ENCODE results near the gene ZDHHC14. TPM values are rescaled to one million over a fixed set of nuclear protein-coding genes. Genes with fewer than 3 reads are reported as not detected.

ZDHHC14 gene
- total and polyA plus RNA-seq, 4 donors = 12.3 to 46.8 (median 28.1) TPM

DNA sequence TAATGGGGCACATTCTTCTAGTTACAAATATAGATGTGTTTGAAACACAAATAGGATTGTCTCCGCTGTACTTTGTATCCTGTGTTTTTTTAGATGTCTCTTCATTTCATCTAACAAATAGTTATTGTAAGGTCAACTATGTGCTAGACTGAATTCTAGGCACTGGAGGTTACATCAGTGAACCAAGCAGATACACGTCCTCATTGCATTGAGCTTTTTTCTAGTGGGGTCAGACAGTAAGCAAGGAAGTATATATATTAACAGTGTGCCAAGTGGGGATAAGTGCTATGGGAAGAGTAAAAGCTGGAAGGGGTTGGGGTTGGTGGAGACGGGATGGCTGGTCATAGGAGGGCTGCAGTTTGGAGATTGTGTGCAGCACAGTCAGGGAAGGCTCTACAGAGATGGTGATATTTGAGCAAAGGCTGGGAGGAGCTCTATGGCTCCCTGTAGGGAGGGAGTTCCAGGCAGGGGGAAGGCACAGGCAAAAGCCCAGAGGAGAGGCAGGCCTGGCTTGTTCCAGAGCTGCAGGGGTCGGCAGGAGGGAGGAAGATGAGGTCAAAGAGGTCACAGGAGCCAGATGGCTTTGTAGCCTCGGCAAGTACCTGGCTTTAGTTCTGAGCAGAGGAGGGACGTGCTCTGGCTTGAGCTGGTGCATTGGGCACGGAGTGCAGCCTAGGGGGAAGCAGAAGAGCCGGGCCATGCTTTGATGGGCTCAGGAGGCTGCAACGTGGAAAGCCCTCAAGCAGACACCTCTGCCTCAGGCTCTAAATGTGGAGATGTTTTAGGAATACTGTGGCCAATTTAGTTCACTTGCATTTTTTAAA lies 152.3 kb downstream of the ZDHHC14 start:
- no peak overlapping the region for H3K4me3 ChIP-seq (ENCODE audit: low read depth, low read length)
- no peaks in the 10 kb centered on the region for H3K9me3 ChIP-seq (ENCODE audit: control insufficient read depth, insufficient read depth, low read length)
- no peaks in the 10 kb centered on the region for H3K27me3 ChIP-seq (ENCODE audit: control insufficient read depth, insufficient read depth, low read length)
- WGBS (ENCODE audit: insufficient coverage) = 51% methylated on average over 8 of the region's 9 CpGs
- DNase-seq (ENCODE audit: low read depth in 4 of 6, low spot score in 6 of 6) = no peak
- peaks cover 20% of the 10 kb centered on the region for H3K4me1 ChIP-seq (ENCODE audit: control insufficient read depth, insufficient read depth, low read length)
- H3K27ac ChIP-seq (ENCODE audit: low read depth, low read length) = no peak overlapping the region
- no peaks in the 10 kb centered on the region for H3K36me3 ChIP-seq (ENCODE audit: control insufficient read depth, insufficient read depth, low read length)

DNA sequence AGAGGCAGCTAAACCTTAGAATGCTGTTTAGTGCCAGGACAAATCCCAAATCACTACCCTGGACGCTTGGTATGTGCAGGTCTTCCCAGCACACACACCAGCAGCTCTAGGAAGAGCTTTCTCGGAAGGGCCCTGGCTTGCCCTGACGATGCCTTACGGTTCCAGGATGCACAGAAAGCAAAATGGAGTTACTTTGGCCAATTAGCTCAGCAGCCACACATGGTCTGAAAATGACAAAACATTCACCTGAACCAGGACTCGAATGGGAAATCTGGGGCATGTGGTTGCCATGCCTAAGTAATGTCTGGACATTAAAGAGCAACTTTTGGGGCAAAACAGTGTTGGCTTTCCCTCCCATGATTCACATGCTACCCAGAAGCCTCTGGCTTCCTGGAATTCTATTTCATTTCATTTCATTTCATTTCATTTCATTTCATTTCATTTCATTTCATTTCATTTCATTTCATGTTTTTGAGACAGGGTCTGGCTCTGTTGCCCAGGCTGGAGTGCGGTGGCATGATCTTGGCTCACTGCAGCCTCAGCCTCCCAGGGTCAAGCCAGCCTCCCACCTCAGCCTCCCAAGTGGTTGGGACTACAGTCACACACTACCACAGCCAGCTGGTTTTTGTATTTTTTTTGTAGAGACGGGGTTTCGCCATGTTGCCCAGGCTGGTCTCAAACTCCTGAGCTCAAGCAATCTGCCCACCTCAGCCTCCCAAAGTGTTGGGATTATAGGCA lies 153.3 kb downstream of the ZDHHC14 start:
- WGBS (ENCODE audit: insufficient coverage) = 95% methylated on average over 4 of the region's 8 CpGs

GRCh38 chr6:157534977-157535339 lies 154.0 kb downstream of the ZDHHC14 start:
- H3K4me3 ChIP-seq (ENCODE audit: low read depth, low read length) = no peak overlapping the region
- no peak overlapping the region for H3K27ac ChIP-seq (ENCODE audit: low read depth, low read length)
- peaks cover 33% of the 10 kb centered on the region for H3K4me1 ChIP-seq (ENCODE audit: control insufficient read depth, insufficient read depth, low read length)
- no peaks in the 10 kb centered on the region for H3K27me3 ChIP-seq (ENCODE audit: control insufficient read depth, insufficient read depth, low read length)
- 85% methylated on average over 2 of the region's 3 CpGs for WGBS (ENCODE audit: insufficient coverage)
- H3K9me3 ChIP-seq (ENCODE audit: control insufficient read depth, insufficient read depth, low read length) = no peaks in the 10 kb centered on the region
- H3K36me3 ChIP-seq (ENCODE audit: control insufficient read depth, insufficient read depth, low read length) = no peaks in the 10 kb centered on the region
- no peak for DNase-seq (ENCODE audit: low read depth in 4 of 6, low spot score in 6 of 6)

More for the DNA sequence above, 153.3 kb downstream of the ZDHHC14 start:
- Histone ChIP-seq H3K27me3 (ENCODE audit: control insufficient read depth, insufficient read depth, low read length) (no peaks in the 10 kb centered on the region), H3K9me3 (ENCODE audit: control insufficient read depth, insufficient read depth, low read length) (no peaks in the 10 kb centered on the region), H3K27ac (ENCODE audit: low read depth, low read length) (no peak overlapping the region), H3K4me3 (ENCODE audit: low read depth, low read length) (no peak overlapping the region), H3K4me1 (ENCODE audit: control insufficient read depth, insufficient read depth, low read length) (peaks cover 27% of the 10 kb centered on the region), H3K36me3 (ENCODE audit: control insufficient read depth, insufficient read depth, low read length) (no peaks in the 10 kb centered on the region)
- DNase-seq (ENCODE audit: low read depth in 4 of 6, low spot score in 6 of 6) = no peak

GRCh38 chr6:157535340-157536222 lies 154.6 kb downstream of the ZDHHC14 start:
- 43% methylated on average over 6 of the region's 13 CpGs for WGBS (ENCODE audit: insufficient coverage)
- Histone ChIP-seq H3K4me3 (ENCODE audit: low read depth, low read length) (no peak overlapping the region), H3K4me1 (ENCODE audit: control insufficient read depth, insufficient read depth, low read length) (peaks cover 36% of the 10 kb centered on the region), H3K27ac (ENCODE audit: low read depth, low read length) (no peak overlapping the region), H3K9me3 (ENCODE audit: control insufficient read depth, insufficient read depth, low read length) (no peaks in the 10 kb centered on the region), H3K27me3 (ENCODE audit: control insufficient read depth, insufficient read depth, low read length) (no peaks in the 10 kb centered on the region), H3K36me3 (ENCODE audit: control insufficient read depth, insufficient read depth, low read length) (no peaks in the 10 kb centered on the region)
- peak in 2 of 6 donors; percentile 16 to 37 for DNase-seq (ENCODE audit: low read depth in 4 of 6, low spot score in 6 of 6)

DNA sequence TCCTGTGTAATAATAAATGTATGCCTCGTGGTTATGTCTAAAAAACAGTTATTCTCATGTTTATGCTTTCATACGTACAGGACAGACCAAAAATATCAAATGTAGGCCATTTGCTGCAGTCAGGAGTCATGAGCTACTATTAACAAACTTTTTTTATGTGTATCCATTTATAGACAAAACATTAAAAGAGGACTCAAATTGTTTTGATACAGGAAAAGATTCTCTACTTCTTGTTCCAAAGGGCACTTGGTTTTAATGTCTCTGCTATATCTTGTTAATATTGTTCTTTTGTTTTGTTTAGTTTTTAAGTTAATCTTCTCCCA lies 155.2 kb downstream of the ZDHHC14 start:
- H3K4me1 ChIP-seq (ENCODE audit: control insufficient read depth, insufficient read depth, low read length) = peaks cover 32% of the 10 kb centered on the region
- H3K27me3 ChIP-seq (ENCODE audit: control insufficient read depth, insufficient read depth, low read length) = no peaks in the 10 kb centered on the region
- no peak overlapping the region for H3K27ac ChIP-seq (ENCODE audit: low read depth, low read length)
- no peak overlapping the region for H3K4me3 ChIP-seq (ENCODE audit: low read depth, low read length)
- no peaks in the 10 kb centered on the region for H3K36me3 ChIP-seq (ENCODE audit: control insufficient read depth, insufficient read depth, low read length)
- no peaks in the 10 kb centered on the region for H3K9me3 ChIP-seq (ENCODE audit: control insufficient read depth, insufficient read depth, low read length)
- DNase-seq (ENCODE audit: low read depth in 4 of 6, low spot score in 6 of 6) = no peak
- WGBS (ENCODE audit: insufficient coverage) = no CpG with 5 or more reads among the region's 2 CpGs

DNA sequence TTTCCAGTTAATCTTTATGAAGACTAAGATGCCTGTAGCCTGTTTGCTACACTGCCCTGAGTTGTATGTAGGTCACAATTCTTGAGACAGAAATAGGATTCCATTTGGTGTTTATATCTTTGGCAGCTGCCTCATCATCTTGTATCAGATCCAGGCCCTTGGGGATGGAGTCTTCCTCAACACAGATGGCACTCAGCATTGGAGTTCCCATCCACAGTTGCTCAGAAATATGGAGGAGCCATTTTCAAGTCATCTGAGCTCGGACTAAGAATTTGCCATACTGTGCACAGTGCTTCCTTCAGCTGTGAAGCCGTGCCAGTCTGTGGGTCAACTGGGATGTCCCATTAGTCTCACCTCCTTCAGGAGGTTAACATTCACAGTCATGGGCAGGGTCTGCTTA lies 156.6 kb downstream of the ZDHHC14 start:
- Histone ChIP-seq H3K4me3 (ENCODE audit: low read depth, low read length) (no peak overlapping the region), H3K27ac (ENCODE audit: low read depth, low read length) (no peak overlapping the region), H3K27me3 (ENCODE audit: control insufficient read depth, insufficient read depth, low read length) (no peaks in the 10 kb centered on the region), H3K4me1 (ENCODE audit: control insufficient read depth, insufficient read depth, low read length) (peaks cover 25% of the 10 kb centered on the region), H3K36me3 (ENCODE audit: control insufficient read depth, insufficient read depth, low read length) (peaks cover 2% of the 10 kb centered on the region), H3K9me3 (ENCODE audit: control insufficient read depth, insufficient read depth, low read length) (no peaks in the 10 kb centered on the region)
- WGBS (ENCODE audit: insufficient coverage) = 100% methylated on average over 2 of the region's 2 CpGs
- DNase-seq (ENCODE audit: low read depth in 4 of 6, low spot score in 6 of 6) = peak in 1 of 6 donors; percentile 78

DNA sequence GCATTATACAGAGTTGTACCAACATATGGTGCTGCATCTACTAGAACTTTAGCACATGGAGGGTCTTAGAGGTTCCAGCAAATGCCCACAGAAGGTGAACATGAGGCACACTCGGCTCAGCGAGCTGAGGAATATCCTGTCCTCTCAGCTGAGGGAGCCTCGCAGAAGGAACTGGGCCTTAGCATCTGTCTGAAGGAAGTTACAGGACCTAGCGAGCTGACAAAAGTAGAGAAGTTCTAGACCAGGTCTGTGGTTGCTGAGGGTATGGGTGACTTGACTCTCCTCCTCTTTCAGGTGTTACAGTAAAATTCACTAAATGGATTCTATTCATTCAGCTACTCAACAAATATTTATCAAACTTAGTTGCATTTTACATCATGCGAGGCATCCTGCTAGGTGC lies 157.2 kb downstream of the ZDHHC14 start:
- H3K4me3 ChIP-seq (ENCODE audit: low read depth, low read length) = no peak overlapping the region
- H3K27ac ChIP-seq (ENCODE audit: low read depth, low read length) = no peak overlapping the region
- H3K9me3 ChIP-seq (ENCODE audit: control insufficient read depth, insufficient read depth, low read length) = no peaks in the 10 kb centered on the region
- 85% methylated on average over 2 of the region's 5 CpGs for WGBS (ENCODE audit: insufficient coverage)
- DNase-seq (ENCODE audit: low read depth in 4 of 6, low spot score in 6 of 6) = no peak
- peaks cover 24% of the 10 kb centered on the region for H3K4me1 ChIP-seq (ENCODE audit: control insufficient read depth, insufficient read depth, low read length)
- H3K36me3 ChIP-seq (ENCODE audit: control insufficient read depth, insufficient read depth, low read length) = peaks cover 4% of the 10 kb centered on the region
- H3K27me3 ChIP-seq (ENCODE audit: control insufficient read depth, insufficient read depth, low read length) = no peaks in the 10 kb centered on the region

GRCh38 chr6:157538698-157539097 lies 157.7 kb downstream of the ZDHHC14 start:
- Histone ChIP-seq H3K36me3 (ENCODE audit: control insufficient read depth, insufficient read depth, low read length) (peaks cover 7% of the 10 kb centered on the region), H3K4me3 (ENCODE audit: low read depth, low read length) (no peak overlapping the region), H3K27ac (ENCODE audit: low read depth, low read length) (no peak overlapping the region), H3K9me3 (ENCODE audit: control insufficient read depth, insufficient read depth, low read length) (no peaks in the 10 kb centered on the region), H3K4me1 (ENCODE audit: control insufficient read depth, insufficient read depth, low read length) (peaks cover 20% of the 10 kb centered on the region), H3K27me3 (ENCODE audit: control insufficient read depth, insufficient read depth, low read length) (no peaks in the 10 kb centered on the region)
- 96% methylated on average over 13 of the region's 13 CpGs for WGBS (ENCODE audit: insufficient coverage)
- DNase-seq (ENCODE audit: low read depth in 4 of 6, low spot score in 6 of 6) = no peak

- DNase-seq (ENCODE audit: low read depth in 4 of 6, low spot score in 6 of 6) = no peak
Measured at GRCh38 chr6:157539421-157539822, 158.4 kb downstream of the ZDHHC14 start.

More at GRCh38 chr6:157539421-157539822, 158.4 kb downstream of the ZDHHC14 start:
- peaks cover 8% of the 10 kb centered on the region for H3K36me3 ChIP-seq (ENCODE audit: control insufficient read depth, insufficient read depth, low read length)
- H3K4me1 ChIP-seq (ENCODE audit: control insufficient read depth, insufficient read depth, low read length) = peaks cover 20% of the 10 kb centered on the region
- H3K27me3 ChIP-seq (ENCODE audit: control insufficient read depth, insufficient read depth, low read length) = no peaks in the 10 kb centered on the region
- no peak overlapping the region for H3K4me3 ChIP-seq (ENCODE audit: low read depth, low read length)
- WGBS (ENCODE audit: insufficient coverage) = 56% methylated on average over 6 of the region's 10 CpGs
- no peak overlapping the region for H3K27ac ChIP-seq (ENCODE audit: low read depth, low read length)
- H3K9me3 ChIP-seq (ENCODE audit: control insufficient read depth, insufficient read depth, low read length) = no peaks in the 10 kb centered on the region

All from spinal cord (tissue), 10 donors.